Activated effector memory CD4-positive, alpha-beta T cell treated with anti-CD3 and anti-CD28 coated beads, Interleukin-2, amount 50 U/mL, for 16 hours (primary cell): Measurements from ENCODE around the gene ALDOB.

Experiments used
- DNase-seq: peaks from one replicate; pipeline ENCODE4 v3.0.0-alpha.2; 2020

The ALDOB gene

GRCh38 chr9:101435601-101436079 is at the start of gene ALDOB:
ALDOB (minus strand) TSS chr9:101435774; CDS start chr9:101430887, 4,887 bp downstream.
- DNase-seq = no peak

GRCh38 chr9:101484046-101484445 is 48.5 kb upstream of the ALDOB start:
- DNase-seq = no peak

- DNase-seq = no peak
These were observed 45.7 kb upstream of the ALDOB start for GRCh38 chr9:101481261-101481660.

GRCh38 chr9:101480386-101480785 is 44.8 kb upstream of the ALDOB start:
- no peak for DNase-seq

GRCh38 chr9:101479338-101480030 is 43.9 kb upstream of the ALDOB start:
- DNase-seq = no peak

GRCh38 chr9:101478906-101479305 is 43.3 kb upstream of the ALDOB start:
- no peak for DNase-seq

- DNase-seq = no peak
These were observed 42.9 kb upstream of the ALDOB start for GRCh38 chr9:101478444-101478843.

GRCh38 chr9:101477736-101478135 is 42.2 kb upstream of the ALDOB start:
- no peak for DNase-seq

- no peak for DNase-seq
These were observed 41.6 kb upstream of the ALDOB start for GRCh38 chr9:101477214-101477613.

- DNase-seq = no peak
These were observed 41.1 kb upstream of the ALDOB start for GRCh38 chr9:101476576-101477208.

GRCh38 chr9:101472891-101473290 is 37.3 kb upstream of the ALDOB start:
- no peak for DNase-seq

- no peak for DNase-seq
These were observed 35.4 kb upstream of the ALDOB start for GRCh38 chr9:101470929-101471328.

GRCh38 chr9:101470021-101470420 is 34.4 kb upstream of the ALDOB start:
- DNase-seq = no peak

GRCh38 chr9:101469026-101469425 is 33.5 kb upstream of the ALDOB start:
- DNase-seq = no peak

- no peak for DNase-seq
These were observed 32.5 kb upstream of the ALDOB start for GRCh38 chr9:101468116-101468515.

GRCh38 chr9:101467690-101468089 is 32.1 kb upstream of the ALDOB start:
- DNase-seq = no peak

- no peak for DNase-seq
These were observed 31.3 kb upstream of the ALDOB start for GRCh38 chr9:101466863-101467262.

GRCh38 chr9:101465326-101465915 is 29.8 kb upstream of the ALDOB start:
- DNase-seq = no peak

- DNase-seq = no peak
These were observed 27.8 kb upstream of the ALDOB start for GRCh38 chr9:101463397-101463796.

- no peak for DNase-seq
These were observed 27.0 kb upstream of the ALDOB start for GRCh38 chr9:101462558-101462957.

- no peak for DNase-seq
These were observed 25.4 kb upstream of the ALDOB start for GRCh38 chr9:101460965-101461364.

- DNase-seq = no peak
These were observed 23.5 kb upstream of the ALDOB start for GRCh38 chr9:101458963-101459631.

GRCh38 chr9:101457003-101457402 is 21.4 kb upstream of the ALDOB start:
- DNase-seq = no peak
